ENCODE measurements around the gene FXYD1. TPM values are rescaled to one million over a fixed set of nuclear protein-coding genes. Genes with fewer than 3 reads are reported as not detected.
A peak's percentile ranks its signal among the peaks of the same experiment; 100 is the strongest.
"Not testable (repeated sequence)": the region's sequence is repeated elsewhere in the genome, so short reads cannot be mapped to it uniquely, and the experiment has no call there.

Gene FXYD1
- total RNA-seq, 1 donor from 2014 or later, result 49.7 TPM

- Histone ChIP-seq H3K4me1 (peaks cover 18% of the 10 kb centered on the region), H3K9me3 (no peaks in the 10 kb centered on the region), H3K36me3 (no peaks in the 10 kb centered on the region), H3K4me3 (no peak overlapping the region), H3K27ac (no peak overlapping the region), H3K27me3 (ENCODE audit: low read depth) (no peaks in the 10 kb centered on the region)
- no peak for TF ChIP-seq CTCF (IDR thresholded peaks at IDR 0.05)
- ATAC-seq (no peak), DNase-seq (no peak)
- intact Hi-C loops (cut with DNase I), result no loop called here
Measured at GRCh38 chr19:35128398-35129057, 10.1 kb upstream of the FXYD1 start.

- H3K27ac ChIP-seq; H3K36me3 ChIP-seq; H3K4me1 ChIP-seq; H3K9me3 ChIP-seq; H3K4me3 ChIP-seq; H3K27me3 ChIP-seq (ENCODE audit: low read depth); intact Hi-C loops (cut with DNase I); DNase-seq; ATAC-seq: not testable (repeated sequence)
Measured at GRCh38 chr19:35129724-35130274, 8.8 kb upstream of the FXYD1 start.

GRCh38 chr19:35130761-35131720, 7.6 kb upstream of the FXYD1 start:
- ATAC-seq (no peak), DNase-seq (no peak)
- TF ChIP-seq CTCF (IDR thresholded peaks at IDR 0.05), result no peak
- intact Hi-C loops (cut with DNase I), result no loop called here
- Histone ChIP-seq H3K27ac (no peak overlapping the region), H3K27me3 (ENCODE audit: low read depth) (no peaks in the 10 kb centered on the region), H3K36me3 (no peaks in the 10 kb centered on the region), H3K4me1 (peaks cover 14% of the 10 kb centered on the region), H3K4me3 (no peak overlapping the region), H3K9me3 (no peaks in the 10 kb centered on the region)

- Histone ChIP-seq H3K4me3 (no peak overlapping the region), H3K27me3 (ENCODE audit: low read depth) (no peaks in the 10 kb centered on the region), H3K4me1 (peaks cover 15% of the 10 kb centered on the region), H3K27ac (no peak overlapping the region), H3K9me3 (no peaks in the 10 kb centered on the region), H3K36me3 (no peaks in the 10 kb centered on the region)
- TF ChIP-seq CTCF (IDR thresholded peaks at IDR 0.05), result no peak
- ATAC-seq (no peak), DNase-seq (no peak)
- intact Hi-C loops (cut with DNase I), result no loop called here
Measured at GRCh38 chr19:35132254-35132653, 6.4 kb upstream of the FXYD1 start.

- ATAC-seq (no peak), DNase-seq (no peak)
- Histone ChIP-seq H3K4me3 (peak overlapping the region; percentile 19), H3K4me1 (peaks cover 15% of the 10 kb centered on the region), H3K27me3 (ENCODE audit: low read depth) (no peaks in the 10 kb centered on the region), H3K27ac (peak overlapping the region; percentile 11), H3K9me3 (no peaks in the 10 kb centered on the region), H3K36me3 (no peaks in the 10 kb centered on the region)
- intact Hi-C loops (cut with DNase I), result no loop called here
- TF ChIP-seq CTCF (IDR thresholded peaks at IDR 0.05), result no peak
Measured at GRCh38 chr19:35133826-35134225, 4.8 kb upstream of the FXYD1 start.
